ENCODE results near the gene RUVBL1.

Gene RUVBL1

GRCh38 chr3:128084675-128085021 is 39.0 kb downstream of the RUVBL1 start:
- no peak for ATAC-seq
- TF ChIP-seq ZC3H10 (CRISPR knock-in tag; IDR thresholded peaks at IDR 0.05) (no peak), ARNTL (CRISPR knock-in tag; IDR thresholded peaks at IDR 0.05; ENCODE audit: borderline replicate concordance, low read depth) (no peak), TSHZ2 (CRISPR knock-in tag; IDR thresholded peaks at IDR 0.05) (no peak), TOX (CRISPR knock-in tag; IDR thresholded peaks at IDR 0.05; ENCODE audit: borderline replicate concordance) (no peak), CSDC2 (CRISPR knock-in tag; IDR thresholded peaks at IDR 0.05) (no peak), ZFP3 (CRISPR knock-in tag; IDR thresholded peaks at IDR 0.05) (no peak), CSRNP3 (CRISPR knock-in tag; IDR thresholded peaks at IDR 0.05) (no peak)

- TF ChIP-seq POU6F1 (CRISPR knock-in tag; IDR thresholded peaks at IDR 0.05; ENCODE audit: borderline replicate concordance, low read depth): no peak
- TF ChIP-seq CREB5 (CRISPR knock-in tag; IDR thresholded peaks at IDR 0.05; ENCODE audit: low read depth): no peak
- TF ChIP-seq OSR1 (CRISPR knock-in tag; IDR thresholded peaks at IDR 0.05): no peak
- no peak for TF ChIP-seq TOX (CRISPR knock-in tag; IDR thresholded peaks at IDR 0.05; ENCODE audit: borderline replicate concordance)
- TF ChIP-seq BACH2 (CRISPR knock-in tag; IDR thresholded peaks at IDR 0.05; ENCODE audit: borderline replicate concordance): no peak
- no peak for TF ChIP-seq PPARA (CRISPR knock-in tag; IDR thresholded peaks at IDR 0.05; ENCODE audit: borderline replicate concordance)
- peak; percentile 38 for ATAC-seq
These were observed 39.5 kb downstream of the RUVBL1 start for GRCh38 chr3:128083980-128084674.

- ATAC-seq: no peak
- TF ChIP-seq ZNF565 (CRISPR knock-in tag; conservative IDR thresholded peaks at IDR 0.05; ENCODE audit: low read depth) (no peak), CREB5 (CRISPR knock-in tag; IDR thresholded peaks at IDR 0.05; ENCODE audit: low read depth) (no peak), ZNF70 (CRISPR knock-in tag; IDR thresholded peaks at IDR 0.05) (no peak), ZFP30 (CRISPR knock-in tag; IDR thresholded peaks at IDR 0.05) (no peak), ZNF8 (CRISPR knock-in tag; IDR thresholded peaks at IDR 0.05) (no peak), PPARA (CRISPR knock-in tag; IDR thresholded peaks at IDR 0.05; ENCODE audit: borderline replicate concordance) (no peak), CSRNP3 (CRISPR knock-in tag; IDR thresholded peaks at IDR 0.05) (no peak), POU6F1 (CRISPR knock-in tag; IDR thresholded peaks at IDR 0.05; ENCODE audit: borderline replicate concordance, low read depth) (no peak), PATZ1 (CRISPR knock-in tag; IDR thresholded peaks at IDR 0.05; ENCODE audit: borderline replicate concordance) (no peak), ISL1 (CRISPR knock-in tag; IDR thresholded peaks at IDR 0.05) (no peak), TSHZ2 (CRISPR knock-in tag; IDR thresholded peaks at IDR 0.05) (no peak), SNAI2 (CRISPR knock-in tag; IDR thresholded peaks at IDR 0.05) (no peak)
These were observed 40.2 kb downstream of the RUVBL1 start for GRCh38 chr3:128083396-128083795.

Data from SK-N-SH treated with all-trans-retinoic acid at 6 μM for 48 hours (cell line).